ENCODE results near the gene SAMM50.

- TF ChIP-seq CTCF (conservative IDR thresholded peaks at IDR 0.05; ENCODE audit: low read depth in 2 of 2) (no peak), EZH2 (IDR thresholded peaks at IDR 0.05; ENCODE audit: low read depth, unreplicated experiment) (no peak), CREB1 (CRISPR knock-in tag; IDR thresholded peaks at IDR 0.05; ENCODE audit: low read depth) (no peak), JUNB (IDR thresholded peaks at IDR 0.05; ENCODE audit: unreplicated experiment) (no peak), STAT1 (IDR thresholded peaks at IDR 0.05; ENCODE audit: unreplicated experiment) (no peak), POLR2AphosphoS5 (IDR thresholded peaks at IDR 0.05; ENCODE audit: low read depth) (no peak), EZH2phosphoT487 (IDR thresholded peaks at IDR 0.05; ENCODE audit: unreplicated experiment) (no peak), ZNF331 (CRISPR knock-in tag; IDR thresholded peaks at IDR 0.05; ENCODE audit: low read depth) (no peak), REST (IDR thresholded peaks at IDR 0.05; ENCODE audit: unreplicated experiment) (no peak)
Observed at GRCh38 chr22:43924877-43925276, 30.4 kb upstream of the SAMM50 start.
